Stimulated activated CD4-positive, alpha-beta T cell treated with anti-CD3 and anti-CD28 coated beads, Interleukin-2, amount 100 ng/mL, for 4 hours (primary cell): ENCODE results near the gene LYRM4.

Experiments used
- DNase-seq: peaks from one replicate; pipeline ENCODE4 v3.0.0-alpha.2; 2020; ENCODE audit warnings: low read depth

Gene LYRM4

DNA sequence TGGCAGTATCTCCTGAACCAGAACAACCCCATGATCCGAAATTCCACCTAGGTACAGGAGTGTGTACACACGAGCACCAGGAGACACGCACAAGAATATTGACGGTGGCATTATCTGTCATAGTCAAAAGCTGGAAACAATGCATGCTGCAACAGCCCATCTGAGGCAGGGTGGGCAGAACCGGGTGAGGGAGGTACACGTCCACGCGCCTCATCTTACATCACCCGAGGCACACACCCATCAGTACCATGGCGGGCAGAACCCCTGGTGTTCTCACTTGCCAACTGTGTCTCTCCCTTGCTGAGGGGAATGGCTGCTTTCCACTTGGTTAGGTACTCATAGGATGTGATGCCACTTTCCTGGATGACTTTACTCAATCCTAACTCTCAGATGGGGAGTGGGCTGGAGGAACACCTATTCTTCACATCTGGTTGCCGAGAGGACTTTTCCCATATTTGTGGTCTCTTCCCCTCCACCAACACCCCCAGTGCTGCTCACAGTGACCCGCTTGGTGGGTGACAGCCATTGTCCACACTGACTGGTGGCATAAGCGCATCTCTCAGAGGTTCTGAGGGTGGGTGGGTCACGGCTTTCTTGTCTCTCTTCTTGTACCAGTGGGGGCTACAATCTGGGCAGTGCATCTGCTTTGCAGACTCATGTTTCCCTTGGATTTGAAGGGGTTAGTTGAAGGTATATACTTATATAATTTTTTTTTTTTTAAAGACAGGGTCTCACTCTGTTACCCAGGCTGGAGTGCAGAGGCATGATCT is 162.1 kb downstream of the LYRM4 start:
- no peak for DNase-seq

DNA sequence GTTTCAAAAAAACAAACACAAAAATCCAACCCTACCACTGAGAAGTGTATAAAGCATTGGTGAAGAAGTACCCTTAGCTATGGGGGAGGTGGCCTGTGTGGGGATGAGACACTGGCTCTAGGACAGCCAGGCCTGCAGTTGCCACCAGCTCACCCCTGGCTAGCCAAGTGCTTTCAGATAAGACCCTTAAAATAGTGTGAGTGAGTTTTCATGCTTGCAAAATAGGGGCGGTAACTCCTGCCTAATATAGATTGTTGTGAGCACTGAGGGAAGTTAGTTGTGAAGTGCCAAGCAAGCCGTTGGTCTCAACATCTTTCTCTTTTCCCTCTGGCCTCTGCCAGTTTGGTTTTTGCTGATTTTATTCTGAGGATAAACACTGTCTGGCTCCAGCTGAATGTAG is 164.3 kb downstream of the LYRM4 start:
- no peak for DNase-seq

DNA sequence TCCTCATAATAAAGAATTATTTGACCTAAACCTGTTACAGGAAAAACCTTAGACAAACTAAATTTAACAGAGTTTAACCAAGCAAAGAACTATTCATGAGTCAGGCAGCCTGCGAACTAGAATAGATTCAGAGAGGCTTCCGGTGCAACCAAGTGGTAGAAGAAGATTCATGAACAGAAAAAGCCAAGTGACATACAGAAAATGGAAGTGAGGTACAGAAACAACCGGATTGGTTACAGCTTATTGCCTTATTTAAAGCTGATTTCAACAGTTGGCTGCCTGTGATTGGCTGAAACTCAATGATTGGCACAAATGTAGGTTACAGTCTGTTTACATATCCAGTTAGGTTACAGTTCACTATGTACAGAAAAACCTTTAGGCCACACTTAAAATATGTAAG is 165.5 kb downstream of the LYRM4 start:
- DNase-seq = no peak

DNA sequence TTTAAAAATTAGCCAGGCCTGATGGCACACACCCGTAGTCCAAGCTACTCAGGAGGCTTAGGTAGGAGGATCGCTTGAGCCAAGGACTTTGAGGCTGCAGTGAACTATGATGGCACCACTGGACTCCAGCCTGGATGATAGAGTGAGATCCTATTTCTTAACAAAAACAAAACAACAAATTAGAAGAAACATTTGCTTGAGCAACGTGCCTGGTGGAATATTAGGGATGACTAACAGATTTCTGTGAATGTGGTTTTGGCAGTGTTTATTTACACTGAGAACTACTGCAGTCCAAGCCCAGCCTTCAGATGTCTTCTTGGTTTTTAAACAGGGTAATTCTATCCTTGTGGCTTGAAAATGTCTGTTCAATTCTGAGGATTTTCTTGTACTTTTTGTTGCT is 166.4 kb downstream of the LYRM4 start:
- DNase-seq = no peak

DNA sequence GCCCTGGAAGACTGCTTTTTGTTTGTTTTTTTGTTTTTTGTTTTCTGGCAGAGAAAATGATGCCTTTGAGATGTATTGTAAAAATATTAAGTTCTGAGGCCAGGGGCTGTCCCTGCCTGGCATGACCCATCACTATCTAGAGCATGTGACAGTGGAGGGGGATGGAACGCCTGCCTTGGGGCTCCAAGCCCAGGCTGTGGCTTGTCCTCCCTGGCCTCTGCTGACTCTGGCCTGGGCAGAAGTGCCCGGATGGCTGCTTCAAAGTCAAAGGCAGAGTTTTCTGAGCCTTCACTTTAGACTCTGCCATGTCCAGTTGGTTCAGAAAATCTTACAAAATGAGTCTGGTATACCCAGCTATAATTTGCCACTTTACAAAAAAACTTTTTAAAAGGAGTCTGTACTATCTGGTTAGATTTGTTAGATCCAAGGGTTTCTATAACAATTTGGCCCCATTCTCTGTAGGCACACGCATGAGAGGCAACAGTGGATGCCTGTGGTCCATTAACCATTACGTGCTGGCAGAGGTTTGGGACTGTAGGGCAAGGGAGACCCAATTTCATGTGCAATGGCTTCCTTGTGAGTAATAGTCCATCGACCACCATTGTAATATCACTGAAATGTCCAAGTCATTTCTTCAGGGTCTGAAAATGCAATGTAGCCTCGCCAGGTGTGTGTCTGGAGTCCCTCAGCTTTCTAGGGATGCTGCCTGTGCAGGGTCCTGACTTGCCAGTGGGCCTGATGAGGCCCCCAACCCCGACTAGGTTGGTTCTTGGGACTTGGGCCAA is 167.3 kb downstream of the LYRM4 start:
- no peak for DNase-seq

DNA sequence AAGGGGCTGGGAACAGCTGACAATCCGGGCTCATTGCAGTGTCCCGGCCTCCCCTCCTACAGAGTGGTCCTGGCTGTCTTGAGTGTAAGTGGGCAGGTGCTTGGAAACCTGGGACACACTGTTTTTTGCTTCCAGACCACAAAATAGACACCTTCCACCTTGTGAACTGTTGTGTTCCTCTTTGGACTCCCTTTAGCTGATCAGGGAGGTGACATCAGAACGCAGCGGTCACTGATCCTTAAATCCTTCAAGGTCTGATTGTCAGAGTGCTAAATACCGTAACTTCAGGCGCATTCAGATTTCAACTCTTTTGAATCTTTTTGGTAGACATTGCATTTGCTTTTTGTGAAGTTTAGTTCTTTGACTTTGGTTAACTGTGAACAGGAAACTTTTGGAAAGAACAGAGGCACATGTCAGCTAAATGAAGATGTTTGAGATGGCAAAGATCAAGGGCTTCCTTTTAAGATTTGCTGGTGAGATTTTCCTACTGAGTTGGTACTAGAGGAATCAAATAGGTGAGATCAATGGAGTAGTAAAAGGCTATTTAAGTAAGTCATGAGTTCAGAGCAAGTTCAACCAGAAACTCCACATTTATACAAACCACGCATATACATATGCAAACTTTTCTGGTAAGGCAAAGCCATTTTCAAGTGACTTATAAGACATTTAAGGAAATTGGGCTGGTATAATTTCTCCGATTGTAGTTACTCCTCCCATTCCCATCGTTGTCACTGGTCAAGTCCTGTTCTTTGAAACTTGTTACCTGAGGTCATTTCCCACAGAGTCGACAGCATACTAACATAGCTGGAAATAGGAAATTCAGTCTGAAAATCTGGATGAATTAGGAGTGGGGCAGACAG is 169.3 kb downstream of the LYRM4 start:
- no peak for DNase-seq

DNA sequence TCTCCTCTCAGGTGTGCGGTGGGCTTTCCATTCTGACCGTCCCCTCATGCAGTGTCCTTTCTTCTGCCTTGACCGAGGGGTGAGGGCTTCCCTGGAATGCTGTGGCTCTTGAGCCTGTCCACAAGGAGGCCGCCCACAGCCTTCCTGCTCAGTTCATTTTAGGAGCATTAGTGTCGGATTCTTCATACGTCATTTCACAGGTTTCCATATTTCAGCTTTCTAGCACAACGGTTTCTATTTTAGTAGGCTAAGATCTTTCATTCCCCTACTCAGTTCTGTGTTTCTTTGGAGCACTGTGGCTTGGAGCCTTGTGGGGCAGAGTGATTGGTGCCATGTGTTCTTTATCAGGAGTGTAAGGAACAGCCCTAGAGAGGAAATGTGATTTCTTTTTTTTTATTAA is 170.1 kb downstream of the LYRM4 start:
- DNase-seq = no peak

DNA sequence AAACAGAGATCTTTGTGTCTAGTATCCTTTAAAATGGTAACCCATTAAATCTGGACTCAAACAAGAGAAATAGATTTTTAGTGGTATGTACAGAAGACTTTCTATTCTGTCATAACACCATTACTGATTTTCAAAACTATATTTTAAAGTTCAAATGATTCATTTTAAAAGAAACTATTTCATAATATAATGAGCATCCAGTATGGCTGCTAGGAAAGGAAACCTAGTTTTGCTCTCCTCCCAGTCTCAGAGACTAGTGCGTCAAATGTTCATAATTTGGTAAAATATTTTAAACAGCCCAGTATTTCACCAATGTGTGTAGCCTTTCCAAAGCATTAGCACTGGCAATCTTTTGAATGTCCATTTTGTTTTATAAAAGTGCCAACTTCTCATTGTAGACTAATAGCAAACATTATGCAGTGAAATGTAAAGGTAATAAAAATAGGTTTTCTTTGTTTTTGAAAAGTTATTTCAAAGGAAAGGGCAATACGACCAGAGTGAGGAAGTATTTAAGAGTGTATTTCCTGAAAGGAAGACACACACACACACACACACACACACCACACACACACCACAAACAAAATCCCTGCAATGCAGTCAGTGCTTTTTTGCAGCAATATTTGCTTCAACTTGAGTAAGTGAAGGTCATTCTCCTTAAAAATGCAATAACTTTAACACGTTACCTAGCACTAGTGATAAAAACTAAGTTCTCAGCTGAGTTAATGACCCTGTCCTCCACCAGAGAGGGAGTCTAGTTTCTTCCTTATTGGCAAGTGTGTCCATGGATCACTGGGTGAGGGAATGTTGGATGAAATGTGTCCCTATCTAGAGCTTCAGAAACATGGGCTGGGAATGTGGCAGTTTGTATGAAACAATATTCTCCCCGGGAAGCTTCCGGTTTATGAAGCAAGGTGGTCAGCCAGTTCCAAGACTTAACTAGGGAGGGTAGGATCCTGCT is 171.0 kb downstream of the LYRM4 start:
- DNase-seq = no peak

DNA sequence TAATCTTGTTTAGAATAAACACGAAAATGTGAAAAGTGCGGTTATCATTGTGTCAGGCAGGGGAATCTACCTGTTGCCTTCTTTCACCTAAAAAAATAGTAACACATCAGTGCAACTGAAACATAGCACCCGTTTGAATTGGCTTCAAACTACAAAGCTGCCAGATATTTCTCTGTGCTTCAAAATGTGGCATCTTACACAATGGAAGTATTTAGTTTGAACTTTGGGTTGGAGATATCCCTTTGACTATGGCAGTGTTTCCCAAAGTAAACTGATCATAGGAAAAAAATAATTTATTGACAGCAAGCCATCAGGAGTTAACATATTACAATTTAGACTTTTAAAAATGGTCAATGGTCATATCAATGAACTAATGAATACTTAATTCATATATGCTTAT is 172.0 kb downstream of the LYRM4 start:
- DNase-seq = no peak

DNA sequence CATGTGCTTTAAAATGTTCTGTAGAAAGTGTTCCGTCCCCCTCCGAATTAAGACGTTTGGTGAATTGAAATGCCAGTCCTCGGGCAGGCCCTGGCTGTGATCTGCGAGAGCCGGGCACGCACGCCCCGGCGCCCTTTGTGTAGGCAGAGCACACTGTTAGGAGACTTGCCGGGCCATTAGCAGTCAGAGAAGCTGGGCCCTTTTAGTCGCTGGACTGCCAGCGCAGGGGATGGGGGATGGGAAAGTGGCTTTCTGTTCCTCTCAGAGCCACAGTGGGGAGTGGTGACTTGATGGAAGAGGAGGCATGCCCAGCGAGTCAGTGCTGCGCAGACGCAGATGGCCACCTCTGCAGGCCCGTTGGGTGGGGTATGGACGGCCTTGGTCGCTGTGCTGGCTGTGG is 173.4 kb downstream of the LYRM4 start:
- DNase-seq = no peak

DNA sequence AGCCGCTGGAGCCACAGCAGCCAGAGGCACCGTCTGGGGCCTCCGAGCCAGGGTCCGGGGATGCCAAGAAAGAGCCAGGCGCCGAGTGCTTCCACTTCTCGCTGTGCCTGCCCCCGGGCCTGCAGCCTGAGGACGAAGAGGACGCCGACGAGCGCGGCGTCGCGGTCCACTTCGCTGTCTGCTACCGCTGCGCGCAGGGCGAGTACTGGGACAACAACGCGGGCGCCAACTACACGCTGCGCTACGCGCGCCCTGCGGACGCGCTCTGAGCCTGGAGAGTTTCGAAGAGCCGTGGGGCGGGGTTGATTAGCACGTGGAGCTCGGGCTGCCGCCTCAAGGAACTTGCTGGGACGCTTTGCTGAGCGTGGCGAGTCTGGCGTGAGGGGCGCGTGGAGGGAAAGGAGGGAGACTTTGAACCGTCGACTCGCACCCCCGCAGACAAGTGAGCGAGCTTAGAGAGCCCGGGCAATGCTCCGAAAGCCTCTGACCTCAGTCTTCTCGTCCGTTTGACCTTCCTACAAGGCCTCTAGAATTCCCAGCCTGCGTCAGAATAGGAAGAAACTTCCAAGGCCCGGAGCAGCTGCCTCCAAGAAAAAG is 174.4 kb downstream of the LYRM4 start:
- DNase-seq = no peak

DNA sequence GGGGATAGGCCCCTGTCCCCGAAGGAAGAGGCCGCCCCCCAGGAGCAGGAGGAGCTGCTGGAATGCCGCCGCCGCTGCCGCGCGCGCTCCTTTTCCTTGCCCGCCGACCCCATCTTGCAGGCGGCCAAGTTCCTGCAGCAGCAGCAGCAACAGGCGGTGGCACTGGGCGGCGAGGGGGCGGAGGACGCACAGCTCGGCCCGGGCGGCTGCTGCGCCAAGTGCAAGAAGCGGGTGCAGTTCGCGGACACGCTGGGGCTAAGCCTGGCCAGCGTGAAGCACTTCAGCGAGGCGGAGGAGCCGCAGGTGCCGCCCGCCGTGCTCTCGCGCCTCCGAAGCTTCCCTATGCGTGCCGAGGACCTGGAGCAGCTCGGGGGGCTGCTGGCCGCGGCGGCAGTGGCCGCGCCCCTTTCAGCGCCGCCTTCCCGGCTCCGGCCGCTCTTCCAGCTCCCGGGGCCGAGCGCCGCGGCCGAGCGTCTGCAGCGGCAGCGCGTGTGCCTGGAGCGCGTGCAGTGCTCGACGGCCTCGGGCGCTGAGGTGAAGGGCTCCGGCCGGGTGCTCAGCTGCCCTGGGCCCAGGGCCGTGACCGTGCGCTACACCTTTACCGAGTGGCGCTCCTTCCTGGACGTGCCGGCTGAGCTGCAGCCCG is 175.0 kb downstream of the LYRM4 start:
- DNase-seq = no peak

DNA sequence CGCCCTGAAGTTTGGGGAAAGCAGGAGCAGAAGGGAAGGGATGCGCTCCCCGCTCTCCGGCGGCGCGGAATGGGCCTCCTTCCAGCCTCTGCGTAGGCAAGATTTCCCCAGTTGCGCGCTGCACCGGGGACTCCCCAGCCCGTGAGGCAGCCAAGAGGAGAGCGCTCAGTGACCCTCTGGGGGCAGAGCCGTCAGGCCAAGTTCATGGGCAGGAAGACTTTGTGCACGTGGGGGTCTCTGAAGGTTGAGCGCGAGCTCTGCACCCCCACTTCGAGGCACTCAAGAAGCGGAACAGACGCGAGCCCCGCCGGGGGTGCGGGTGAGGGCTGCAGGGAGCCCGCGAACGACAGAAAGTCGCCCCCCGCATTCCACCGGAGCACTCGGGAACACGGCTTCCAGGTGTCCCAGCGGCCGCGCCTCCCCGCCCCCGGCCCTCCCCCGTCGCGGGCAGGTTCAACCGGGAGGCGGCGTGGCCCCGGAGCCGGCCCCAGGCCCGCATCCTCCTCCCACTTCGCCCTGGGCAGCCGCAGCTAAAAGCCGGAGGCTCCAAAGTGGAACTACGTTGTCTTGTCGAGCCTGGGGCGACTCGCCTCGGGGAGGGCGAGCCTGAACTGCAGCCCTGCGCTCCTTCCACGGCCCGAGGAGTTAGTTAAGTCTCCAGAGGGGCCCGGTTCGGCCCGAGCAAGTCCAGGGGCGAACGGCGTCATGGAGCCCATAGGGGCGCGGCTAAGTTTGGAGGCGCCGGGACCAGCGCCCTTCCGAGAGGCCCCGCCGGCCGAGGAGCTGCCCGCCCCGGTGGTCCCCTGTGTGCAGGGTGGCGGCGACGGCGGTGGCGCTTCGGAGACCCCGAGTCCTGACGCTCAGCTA is 175.7 kb downstream of the LYRM4 start, which contains the start of gene PPP1R3G:
Gene PPP1R3G (plus strand): TSS at position 561 of the 867 bp plus-strand sequence. CDS start 145 bp downstream, at position 706.
- no peak for DNase-seq

DNA sequence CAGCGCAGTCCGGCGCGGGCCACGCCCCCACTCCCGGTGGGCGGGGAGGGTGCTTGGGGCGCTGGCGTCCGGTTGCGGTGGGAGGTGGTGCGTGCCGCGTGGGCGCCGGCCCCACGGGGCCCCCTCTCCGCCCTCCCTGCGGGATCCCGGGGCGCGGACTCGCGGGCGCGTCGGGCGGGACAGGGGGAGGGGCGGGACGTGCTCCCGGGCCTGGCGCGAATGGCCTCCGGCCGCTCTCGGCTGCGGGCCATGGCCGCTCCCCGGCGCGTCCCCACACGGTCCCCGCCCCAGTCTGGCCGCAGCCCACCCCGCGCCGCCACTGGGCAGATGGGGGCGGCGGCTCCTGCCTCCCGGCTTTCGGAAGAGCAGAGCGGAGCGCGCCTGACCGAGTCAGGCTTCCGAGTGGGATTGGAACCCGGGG is 176.4 kb downstream of the LYRM4 start:
- no peak for DNase-seq

DNA sequence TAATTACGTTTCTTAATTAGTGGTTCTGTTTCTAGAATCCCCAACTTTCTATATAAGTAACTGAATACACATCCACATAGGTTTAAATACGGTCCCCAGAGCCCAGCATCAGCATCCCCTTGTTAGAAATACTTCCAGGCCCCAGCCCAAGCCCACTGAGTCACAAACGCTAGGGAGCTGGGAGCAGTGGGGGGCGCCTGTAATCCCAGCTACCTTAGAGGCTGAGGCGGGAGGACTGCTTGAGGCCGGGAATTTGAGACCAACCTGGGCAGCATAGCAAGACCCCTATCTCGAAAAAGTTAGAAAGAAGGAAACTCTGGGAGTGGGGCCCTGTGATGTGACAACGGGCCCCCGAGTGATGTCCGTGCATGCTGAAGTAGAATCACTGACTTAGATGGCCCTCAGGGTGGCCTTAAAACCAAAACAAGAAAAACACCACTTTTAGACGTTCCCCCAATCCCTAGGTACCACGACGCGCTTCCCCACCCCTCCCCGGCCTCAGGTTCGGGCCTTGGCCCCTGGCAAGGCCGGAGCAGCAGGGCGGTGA is 176.9 kb downstream of the LYRM4 start:
- no peak for DNase-seq

DNA sequence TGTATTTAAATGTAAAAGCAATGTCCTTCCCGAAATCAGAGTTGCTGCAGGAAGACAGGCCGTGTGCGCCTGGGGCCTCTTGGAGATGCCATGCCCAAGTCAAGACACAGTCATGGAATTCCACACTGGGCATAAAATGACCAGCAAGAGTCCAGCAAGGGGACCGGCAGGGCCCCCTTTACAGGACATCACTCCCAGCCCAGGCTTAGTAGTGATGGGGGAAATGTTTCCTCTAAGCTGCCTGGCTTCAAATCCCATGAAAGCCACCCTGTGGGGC is 177.5 kb downstream of the LYRM4 start:
- DNase-seq = no peak

DNA sequence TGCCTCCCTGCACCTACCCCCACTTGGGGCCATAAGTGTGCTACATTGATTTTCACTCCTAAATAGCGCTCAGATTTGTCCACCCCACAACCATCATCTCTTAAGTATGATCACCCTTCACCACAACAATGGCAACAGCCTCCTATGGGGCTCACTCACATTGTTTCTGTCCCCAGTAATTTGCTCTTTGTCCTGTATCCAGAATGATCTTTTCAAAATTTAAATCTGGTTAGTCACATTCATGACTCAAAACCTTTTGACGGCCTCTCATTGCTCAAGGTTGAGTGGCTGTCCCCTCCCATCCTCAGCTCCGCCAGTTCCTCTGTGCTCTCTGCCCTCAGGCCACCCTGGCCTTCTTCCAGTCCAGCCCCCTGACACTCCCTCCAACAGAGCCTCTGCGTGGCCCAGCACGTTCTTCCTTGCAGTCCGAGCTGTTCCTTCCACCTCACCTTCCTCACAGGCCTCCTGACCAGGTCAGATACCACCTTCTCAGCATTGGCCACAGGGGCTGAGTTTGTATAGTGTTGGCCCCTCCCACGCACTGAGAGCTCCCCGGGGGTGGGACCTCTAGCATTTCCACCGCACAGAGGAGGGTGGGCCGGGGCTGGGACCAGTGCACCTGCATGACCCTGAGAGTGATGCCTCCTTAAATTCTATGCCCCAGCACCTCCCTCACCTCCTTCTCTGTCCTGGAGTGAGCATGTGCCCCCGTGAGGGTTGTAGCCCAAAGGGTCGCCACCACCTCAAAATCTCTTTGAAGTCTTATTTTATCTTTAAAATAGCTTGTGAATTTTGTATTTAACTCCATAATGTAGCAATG is 178.1 kb downstream of the LYRM4 start:
- DNase-seq = no peak

DNA sequence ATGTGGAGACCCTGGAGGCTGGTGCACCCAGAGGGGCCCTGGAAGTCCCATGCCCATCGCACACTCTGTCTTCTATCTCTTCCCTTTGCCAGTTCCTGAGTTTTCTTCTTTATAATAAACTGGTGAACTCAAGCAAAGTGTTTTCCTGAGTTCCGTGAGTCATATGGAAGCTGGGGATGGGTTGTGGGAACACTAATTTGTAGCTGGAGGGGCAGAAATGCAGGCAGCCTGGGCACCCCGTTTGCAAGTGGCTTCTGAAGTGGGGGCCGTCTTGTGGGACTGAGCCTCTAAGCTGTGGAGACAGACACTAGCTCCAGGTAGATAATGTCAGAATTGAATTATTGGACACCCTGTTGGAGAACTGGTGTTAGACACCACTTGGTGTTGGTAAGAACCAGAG is 178.8 kb downstream of the LYRM4 start:
- no peak for DNase-seq
